GM12874 (cell line): ENCODE results near the gene CBX2.

Experiments
- TF ChIP-seq, protein P1 (sequence below): IDR thresholded peaks from 2 replicates; pipeline ENCODE4 v1.5.1; 2011; ENCODE audit warnings: low read depth, mild to moderate bottlenecking, control low read depth, low read length, moderate library complexity; ENCODE audit not compliant: insufficient read depth

The CBX2 gene

DNA sequence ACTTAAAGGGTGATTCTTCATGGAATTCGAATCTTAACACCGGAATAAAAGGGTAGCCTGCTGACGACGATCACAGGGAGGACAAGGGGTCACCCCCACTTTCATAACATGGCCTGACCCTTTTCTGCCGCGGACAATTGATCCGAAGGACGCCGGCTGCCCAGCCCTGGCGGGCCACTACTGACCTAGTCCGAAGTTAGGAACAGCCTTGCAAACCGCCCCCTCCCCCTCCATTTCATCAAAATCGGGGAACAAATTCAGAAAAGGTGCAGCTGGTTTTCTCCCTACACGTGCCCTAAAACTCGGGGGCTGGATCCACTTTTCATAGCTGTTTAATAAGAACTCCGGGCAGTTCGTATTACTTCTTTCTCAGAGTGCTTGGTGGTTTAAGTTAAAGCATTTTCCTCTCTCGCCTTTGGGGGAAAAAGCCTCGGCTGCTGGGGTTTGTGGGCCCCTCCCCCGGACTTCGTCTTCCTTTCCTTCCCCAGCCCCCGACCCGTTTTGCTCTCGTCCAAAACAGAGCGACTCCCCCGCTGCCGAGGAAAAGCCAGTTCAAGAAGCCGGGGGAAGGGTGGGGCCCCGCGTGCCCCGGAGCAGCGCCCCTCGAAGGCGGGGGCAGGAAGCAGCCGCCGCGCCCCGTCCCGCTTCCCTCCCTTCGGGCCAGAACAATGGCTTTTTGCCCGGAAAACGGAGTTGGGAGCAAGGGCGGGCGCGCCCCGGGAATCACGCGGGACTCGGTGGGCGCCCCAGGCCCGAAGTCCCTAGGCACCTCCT lies 641 bp upstream of the CBX2 start:
- TF ChIP-seq, protein P1, sequence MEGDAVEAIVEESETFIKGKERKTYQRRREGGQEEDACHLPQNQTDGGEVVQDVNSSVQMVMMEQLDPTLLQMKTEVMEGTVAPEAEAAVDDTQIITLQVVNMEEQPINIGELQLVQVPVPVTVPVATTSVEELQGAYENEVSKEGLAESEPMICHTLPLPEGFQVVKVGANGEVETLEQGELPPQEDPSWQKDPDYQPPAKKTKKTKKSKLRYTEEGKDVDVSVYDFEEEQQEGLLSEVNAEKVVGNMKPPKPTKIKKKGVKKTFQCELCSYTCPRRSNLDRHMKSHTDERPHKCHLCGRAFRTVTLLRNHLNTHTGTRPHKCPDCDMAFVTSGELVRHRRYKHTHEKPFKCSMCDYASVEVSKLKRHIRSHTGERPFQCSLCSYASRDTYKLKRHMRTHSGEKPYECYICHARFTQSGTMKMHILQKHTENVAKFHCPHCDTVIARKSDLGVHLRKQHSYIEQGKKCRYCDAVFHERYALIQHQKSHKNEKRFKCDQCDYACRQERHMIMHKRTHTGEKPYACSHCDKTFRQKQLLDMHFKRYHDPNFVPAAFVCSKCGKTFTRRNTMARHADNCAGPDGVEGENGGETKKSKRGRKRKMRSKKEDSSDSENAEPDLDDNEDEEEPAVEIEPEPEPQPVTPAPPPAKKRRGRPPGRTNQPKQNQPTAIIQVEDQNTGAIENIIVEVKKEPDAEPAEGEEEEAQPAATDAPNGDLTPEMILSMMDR, result peak; percentile 43; the same call in 1 of the 2 replicates

DNA sequence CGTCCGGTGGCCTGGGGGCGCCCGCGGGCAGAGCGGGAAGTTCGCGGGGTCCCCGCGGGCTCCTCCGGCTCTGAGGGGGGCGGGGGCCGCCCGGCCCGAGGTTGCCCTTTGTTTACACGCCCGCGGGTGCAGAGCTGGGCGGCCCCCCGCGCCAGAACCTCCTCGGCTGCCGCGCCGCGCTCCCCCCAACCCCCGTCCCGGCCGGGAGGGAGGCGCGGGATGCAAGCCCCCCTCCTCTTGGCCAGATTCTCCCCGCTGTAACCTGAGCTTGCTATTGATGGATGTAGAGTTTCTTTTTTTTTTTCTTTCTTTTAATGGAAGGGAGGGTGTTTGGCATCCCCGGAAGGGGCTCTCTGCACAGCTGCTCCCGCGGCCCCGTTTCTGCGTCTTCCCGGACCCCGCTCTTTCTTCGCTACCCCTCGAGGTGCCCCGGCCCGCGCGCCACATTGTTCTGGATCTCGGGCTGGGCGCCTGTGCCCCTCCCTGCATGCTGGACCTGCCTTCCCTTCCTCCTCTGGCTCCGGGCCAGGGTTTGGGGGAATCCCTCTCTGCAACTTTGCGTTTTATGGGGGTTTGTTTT lies 646 bp downstream of the CBX2 start:
- TF ChIP-seq, protein P1, result no peak

DNA sequence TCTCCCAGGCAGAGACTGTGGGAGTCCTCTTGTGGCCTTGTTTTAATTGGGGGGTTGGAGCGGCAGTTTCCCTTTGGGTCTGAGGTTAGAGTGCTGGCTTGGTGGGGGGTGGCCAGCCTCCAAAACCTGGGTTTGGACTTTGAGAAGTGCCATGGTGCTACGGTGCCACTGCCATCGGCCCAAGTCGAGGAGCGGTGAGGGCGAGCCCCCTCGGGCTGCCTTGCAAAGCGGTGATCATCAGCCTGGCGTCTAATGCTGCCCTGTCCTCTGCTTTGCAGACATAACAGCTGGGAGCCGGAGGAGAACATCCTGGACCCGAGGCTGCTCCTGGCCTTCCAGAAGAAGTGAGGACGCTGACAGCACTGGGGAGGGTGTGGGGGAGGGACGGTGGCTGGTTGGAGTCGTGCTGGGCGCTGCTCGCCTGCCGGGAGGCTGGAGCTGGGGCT lies 1.2 kb downstream of the CBX2 start:
- TF ChIP-seq, protein P1, result no peak

DNA sequence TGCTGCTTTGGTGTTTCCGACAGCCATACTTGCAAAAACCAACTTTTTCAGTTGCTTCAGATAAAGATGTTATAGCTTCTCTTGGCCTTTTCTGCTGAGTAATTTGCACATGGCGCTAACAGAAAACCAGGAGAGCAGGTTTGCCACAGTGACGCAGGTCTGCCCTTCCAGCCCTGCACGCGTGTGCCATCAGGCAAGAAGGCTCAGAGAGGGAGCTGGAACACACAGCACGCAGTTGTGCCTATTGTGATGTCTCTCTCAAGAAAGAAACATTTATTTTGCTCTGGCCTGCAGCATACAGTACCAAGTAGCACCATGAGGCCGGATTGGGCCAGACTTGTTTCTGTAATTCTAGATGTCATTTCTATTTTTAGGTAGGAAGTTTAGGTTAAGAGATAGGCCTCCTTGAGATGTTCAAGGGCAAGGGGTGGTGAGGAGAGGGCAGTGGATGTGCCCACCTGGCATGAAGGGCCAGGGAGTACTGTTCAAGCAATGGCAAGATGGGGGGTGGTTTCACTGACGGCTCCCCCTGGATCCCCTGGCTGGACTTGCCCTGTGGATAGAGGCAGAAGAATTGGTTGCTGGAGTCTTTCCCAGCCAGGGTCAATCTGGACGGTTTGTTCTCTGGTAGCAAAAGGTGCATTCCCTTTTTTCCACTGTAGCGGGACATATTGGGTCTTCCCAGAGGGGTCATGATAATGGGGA lies 1.9 kb downstream of the CBX2 start:
- TF ChIP-seq, protein P1, result no peak

DNA sequence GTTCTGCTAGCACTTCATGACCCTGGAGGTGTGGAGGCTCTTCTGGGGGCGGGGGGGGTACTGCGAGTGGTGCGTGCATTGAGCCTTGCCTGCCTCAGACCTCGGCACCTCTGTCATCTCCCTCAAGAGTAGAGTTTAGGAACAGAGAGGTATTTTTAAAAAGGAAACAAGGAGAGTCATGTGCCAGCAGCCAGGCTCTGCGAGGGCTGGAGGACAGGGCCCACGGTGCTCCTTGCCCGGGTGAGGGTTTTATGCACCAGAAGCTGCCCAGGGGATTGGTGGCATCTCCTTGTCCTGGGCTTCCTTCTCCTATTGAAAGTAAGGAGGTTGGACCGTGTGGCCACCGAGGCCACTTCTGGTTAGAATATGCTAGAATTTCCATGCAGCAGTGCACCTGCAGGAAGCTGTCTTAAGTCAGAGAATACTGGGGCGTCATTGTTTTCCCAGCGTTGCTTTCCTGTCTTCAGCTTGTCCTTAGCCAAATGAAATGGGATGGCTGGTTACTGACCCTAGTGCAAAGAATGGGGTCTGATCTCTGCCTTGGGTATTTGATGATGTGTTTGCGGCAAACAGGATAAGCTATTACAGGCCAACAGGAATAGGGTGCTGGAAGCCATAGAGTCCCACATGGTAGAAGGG lies 3.2 kb downstream of the CBX2 start:
- TF ChIP-seq, protein P1, result no peak

DNA sequence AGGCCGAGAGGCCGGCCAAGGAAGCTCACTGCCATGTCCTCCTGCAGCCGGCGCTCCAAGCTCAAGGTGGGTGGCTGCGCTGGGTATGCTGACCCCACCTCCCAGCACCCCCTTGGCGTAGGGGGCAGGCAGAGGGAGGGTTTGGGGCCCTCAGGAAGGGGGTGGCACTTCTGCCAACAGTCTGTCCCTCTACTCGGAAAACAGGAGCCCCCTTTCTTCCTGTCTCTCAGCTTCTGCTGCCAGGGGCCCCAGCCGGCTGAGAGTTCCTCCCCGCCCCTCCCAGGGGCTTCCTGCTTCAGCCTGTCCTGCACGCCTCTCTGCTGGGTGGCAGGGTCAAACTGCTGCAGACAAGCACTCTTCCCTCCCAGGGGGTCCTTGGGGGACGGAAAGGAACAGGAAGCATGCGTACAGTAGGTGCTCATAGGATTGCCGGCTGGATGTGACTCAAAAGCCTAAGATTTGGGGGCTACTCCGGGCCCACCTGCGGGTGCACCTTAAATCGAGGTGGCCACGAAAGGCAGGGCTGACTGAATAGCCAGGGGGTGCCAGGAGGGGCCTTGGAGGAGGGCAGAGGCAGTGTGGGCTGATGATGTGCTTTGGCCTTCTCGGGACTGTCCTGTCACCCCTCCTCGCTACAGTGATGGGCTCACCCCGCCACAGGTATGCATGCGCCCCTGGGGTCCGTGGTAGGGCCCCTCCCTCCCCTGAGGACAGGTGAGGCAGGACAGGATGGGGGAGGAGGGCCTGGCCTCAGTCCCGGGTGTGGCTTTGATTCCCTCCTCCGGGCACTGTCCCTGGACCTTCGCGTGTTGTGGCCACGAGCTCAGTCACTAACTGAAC lies 4.0 kb downstream of the CBX2 start:
- TF ChIP-seq, protein P1, result no peak
